Tibial nerve (tissue), 4 donors: ENCODE measurements around the gene FMO5.

Experiments
- EP300 ChIP-seq, 2 donors: sonication (generic); formaldehyde crosslinking; IDR thresholded peaks; one replicate each; pipeline ENCODE4 v1.6.1; 2017; ENCODE audit warnings: antibody characterized with exemption in 2 of 2, mild to moderate bottlenecking in 1 of 2
- POLR2A ChIP-seq, 2 donors: fragments of 450-650 bp; IDR thresholded peaks; one replicate each; pipeline ENCODE4 v1.6.1; 2017; ENCODE audit warnings: antibody characterized with exemption in 2 of 2, mild to moderate bottlenecking in 2 of 2, moderate library complexity in 2 of 2
- TF ChIP-seq, protein P1 (sequence below), 5 experiments: fragments of 200-600 bp in 3 of 5; fragments of 450-650 bp in 2 of 5; sonication (generic) in 3 of 5; IDR thresholded peaks; one replicate each; pipeline ENCODE4 v1.5.1; 2016 to 2019; ENCODE audit warnings: antibody characterized with exemption in 5 of 5, mild to moderate bottlenecking in 3 of 5, moderate library complexity in 2 of 5

DNA sequence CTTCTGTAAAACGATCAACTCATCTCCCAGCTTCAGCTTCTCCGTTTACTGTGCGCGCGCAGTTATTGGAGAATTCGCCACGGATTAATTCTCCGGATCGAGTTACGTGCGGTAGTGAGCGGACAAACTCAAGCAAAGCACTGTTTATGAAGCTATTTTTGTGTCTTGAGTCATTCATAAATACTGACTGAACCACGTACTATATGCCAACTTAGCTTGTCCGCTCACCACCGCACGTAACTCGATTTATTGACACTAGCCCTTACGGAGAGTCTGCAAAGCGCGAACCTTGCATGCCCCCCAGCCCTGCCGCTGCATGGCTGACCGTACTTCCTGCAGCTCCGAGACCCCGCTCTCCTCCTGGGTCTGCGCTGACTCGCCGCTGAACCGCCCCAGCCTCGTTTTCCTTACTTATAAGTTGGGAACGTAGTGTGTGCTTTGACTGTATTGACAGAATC lies 18.1 kb upstream of the FMO5 start:
- no peak for TF ChIP-seq POLR2A (IDR thresholded peaks at IDR 0.05)
- TF ChIP-seq, protein P1, sequence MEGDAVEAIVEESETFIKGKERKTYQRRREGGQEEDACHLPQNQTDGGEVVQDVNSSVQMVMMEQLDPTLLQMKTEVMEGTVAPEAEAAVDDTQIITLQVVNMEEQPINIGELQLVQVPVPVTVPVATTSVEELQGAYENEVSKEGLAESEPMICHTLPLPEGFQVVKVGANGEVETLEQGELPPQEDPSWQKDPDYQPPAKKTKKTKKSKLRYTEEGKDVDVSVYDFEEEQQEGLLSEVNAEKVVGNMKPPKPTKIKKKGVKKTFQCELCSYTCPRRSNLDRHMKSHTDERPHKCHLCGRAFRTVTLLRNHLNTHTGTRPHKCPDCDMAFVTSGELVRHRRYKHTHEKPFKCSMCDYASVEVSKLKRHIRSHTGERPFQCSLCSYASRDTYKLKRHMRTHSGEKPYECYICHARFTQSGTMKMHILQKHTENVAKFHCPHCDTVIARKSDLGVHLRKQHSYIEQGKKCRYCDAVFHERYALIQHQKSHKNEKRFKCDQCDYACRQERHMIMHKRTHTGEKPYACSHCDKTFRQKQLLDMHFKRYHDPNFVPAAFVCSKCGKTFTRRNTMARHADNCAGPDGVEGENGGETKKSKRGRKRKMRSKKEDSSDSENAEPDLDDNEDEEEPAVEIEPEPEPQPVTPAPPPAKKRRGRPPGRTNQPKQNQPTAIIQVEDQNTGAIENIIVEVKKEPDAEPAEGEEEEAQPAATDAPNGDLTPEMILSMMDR (IDR thresholded peaks at IDR 0.05) = no peak
- no peak for TF ChIP-seq EP300 (IDR thresholded peaks at IDR 0.05)
